Fibroblast of mammary gland (primary cell): ENCODE measurements around the gene RP2.

Experiments used
- DNase-seq: peaks from one replicate; pipeline ENCODE4 v3.0.0-alpha.2; 2010; ENCODE audit warnings: low read depth
- H3K4me3 ChIP-seq: 2 replicates; pipeline ENCODE4 v1.5.1; 2011; ENCODE audit warnings: low read depth, mild to moderate bottlenecking, low read length, moderate library complexity; ENCODE audit not compliant: control insufficient read depth
- TF ChIP-seq, protein P1 (sequence below): conservative IDR thresholded peaks from 2 replicates; pipeline ENCODE4 v1.5.1; 2011; ENCODE audit warnings: low read depth, low read length, inconsistent platforms; ENCODE audit not compliant: control insufficient read depth, insufficient read depth

Gene RP2

DNA sequence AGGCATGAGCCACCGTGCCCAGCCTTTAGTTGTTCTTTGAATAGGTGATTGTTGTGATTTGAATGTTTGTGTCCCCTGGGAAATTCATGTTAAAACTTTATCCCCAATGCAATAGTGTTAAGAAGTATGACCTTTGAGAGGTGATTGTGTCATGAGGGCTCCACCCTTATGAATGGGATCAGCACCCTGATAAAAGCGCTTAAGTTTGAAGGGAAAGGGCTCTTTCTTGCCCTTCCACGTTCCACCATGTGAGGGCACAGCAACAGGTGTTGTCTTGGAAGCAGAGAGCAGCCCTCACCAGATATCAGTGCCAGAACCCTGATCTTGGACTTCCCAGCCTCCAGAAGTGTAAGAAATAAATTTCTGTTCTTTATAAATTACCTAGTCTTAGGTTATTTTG lies 33.7 kb upstream of the RP2 start:
- no peak overlapping the region for H3K4me3 ChIP-seq
- TF ChIP-seq, protein P1, sequence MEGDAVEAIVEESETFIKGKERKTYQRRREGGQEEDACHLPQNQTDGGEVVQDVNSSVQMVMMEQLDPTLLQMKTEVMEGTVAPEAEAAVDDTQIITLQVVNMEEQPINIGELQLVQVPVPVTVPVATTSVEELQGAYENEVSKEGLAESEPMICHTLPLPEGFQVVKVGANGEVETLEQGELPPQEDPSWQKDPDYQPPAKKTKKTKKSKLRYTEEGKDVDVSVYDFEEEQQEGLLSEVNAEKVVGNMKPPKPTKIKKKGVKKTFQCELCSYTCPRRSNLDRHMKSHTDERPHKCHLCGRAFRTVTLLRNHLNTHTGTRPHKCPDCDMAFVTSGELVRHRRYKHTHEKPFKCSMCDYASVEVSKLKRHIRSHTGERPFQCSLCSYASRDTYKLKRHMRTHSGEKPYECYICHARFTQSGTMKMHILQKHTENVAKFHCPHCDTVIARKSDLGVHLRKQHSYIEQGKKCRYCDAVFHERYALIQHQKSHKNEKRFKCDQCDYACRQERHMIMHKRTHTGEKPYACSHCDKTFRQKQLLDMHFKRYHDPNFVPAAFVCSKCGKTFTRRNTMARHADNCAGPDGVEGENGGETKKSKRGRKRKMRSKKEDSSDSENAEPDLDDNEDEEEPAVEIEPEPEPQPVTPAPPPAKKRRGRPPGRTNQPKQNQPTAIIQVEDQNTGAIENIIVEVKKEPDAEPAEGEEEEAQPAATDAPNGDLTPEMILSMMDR = peak; percentile 14
- DNase-seq = peak; percentile 12

DNA sequence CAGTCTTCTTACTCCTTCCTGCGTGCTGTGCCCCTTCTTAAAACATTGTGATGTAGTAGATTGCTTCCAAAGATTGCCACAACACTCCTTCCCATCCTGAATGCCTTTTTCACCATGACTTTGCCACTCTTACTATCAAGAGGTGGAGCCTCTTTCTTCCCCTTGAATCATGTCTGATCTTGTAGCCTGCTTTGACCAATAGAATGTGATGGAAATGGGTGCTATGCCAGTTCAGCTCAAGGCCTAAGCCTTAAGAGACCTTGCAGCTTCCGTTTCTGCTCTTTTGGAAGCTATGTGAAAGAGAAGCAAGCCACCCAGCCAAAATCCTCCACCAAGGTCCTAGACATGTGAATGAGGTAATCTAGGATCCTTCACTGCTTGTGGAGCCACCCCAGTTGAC lies 31.6 kb upstream of the RP2 start:
- TF ChIP-seq, protein P1 = no peak
- DNase-seq = no peak
- no peak overlapping the region for H3K4me3 ChIP-seq

DNA sequence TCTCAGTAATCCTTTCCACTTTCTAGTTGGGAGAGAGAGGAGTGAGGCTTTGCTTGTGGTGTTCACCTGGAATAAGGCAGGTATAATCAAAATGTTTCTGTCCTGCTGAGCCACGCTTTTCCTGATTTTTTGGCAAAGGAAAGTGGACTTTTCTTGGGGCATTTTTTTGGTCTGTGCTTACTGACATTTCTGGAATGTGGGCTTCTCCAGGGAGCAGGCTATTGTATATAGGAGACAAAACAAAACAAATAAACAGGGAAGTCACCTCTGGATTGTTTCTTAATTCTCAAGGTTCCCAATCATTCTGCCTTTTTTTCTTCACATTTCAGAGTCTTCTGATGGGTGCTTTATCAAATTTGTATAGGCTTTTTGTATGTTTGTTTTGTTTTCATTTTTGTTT lies 25.7 kb upstream of the RP2 start:
- TF ChIP-seq, protein P1 = no peak
- H3K4me3 ChIP-seq = no peak overlapping the region
- peak; percentile 14 for DNase-seq

DNA sequence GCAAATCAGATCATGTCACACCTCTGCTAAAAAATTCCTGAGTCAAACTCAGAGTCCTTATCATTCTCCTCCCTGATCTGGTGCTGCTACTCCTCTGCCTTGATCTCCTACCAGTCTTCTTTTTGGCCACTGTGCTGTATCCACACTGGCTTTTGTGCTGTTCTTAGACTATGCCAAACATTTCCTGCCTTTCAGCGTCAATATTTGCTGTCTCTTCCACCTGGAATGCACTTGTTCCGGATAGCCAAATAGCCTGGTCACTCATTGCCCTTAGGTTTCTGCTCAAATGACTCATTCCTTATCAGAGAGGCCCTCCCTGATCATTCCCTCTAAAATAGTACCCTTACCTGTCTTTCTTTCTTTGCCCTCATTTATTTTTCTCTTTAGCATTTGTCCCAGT lies 24.4 kb upstream of the RP2 start:
- TF ChIP-seq, protein P1 = no peak
- H3K4me3 ChIP-seq = no peak overlapping the region
- no peak for DNase-seq

DNA sequence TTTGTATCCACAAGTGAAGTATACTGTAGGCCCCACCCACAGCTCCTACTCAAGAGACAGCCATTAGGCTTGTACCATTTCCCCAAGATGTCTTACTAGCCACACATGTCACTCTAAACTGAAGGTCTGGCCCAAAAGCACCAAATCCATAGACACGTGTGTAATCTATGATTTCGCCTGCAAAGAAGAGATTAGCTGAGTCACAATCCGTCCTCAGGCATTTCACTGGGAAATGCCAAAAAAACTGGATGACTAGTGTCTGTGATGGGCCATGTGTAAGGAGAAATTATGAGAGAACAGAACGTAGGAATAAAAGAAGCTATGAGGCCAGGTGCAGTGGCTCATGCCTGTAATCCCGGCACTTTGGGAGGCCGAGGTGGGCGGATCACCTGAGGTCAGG lies 21.9 kb upstream of the RP2 start:
- H3K4me3 ChIP-seq = no peak overlapping the region

DNA sequence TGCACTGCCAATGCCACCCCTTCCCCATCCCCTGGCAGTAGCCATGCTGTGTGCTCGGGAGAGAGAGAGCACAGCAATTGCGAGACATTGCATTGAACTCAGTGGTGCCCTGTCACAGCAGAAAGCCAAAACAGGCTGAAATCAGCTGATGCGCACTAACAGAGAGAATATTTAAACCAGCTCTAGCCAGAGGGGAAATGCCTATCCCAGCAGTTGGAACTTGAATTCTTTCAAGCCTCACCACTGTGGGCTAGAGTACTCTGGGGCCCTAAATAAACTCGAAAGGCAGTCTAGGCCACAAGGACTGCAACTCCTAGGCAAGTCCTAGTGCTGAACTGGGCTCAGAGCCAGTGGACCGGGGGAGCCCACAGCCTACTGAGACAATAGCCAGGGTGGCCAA lies 17.7 kb upstream of the RP2 start:
- H3K4me3 ChIP-seq = no peak overlapping the region
- TF ChIP-seq, protein P1 = no peak
- no peak for DNase-seq

More for the DNA sequence above, 21.9 kb upstream of the RP2 start:
- TF ChIP-seq, protein P1 = no peak
- no peak for DNase-seq
